Measurements from ENCODE around the gene ADAMTS14.

The ADAMTS14 gene

DNA sequence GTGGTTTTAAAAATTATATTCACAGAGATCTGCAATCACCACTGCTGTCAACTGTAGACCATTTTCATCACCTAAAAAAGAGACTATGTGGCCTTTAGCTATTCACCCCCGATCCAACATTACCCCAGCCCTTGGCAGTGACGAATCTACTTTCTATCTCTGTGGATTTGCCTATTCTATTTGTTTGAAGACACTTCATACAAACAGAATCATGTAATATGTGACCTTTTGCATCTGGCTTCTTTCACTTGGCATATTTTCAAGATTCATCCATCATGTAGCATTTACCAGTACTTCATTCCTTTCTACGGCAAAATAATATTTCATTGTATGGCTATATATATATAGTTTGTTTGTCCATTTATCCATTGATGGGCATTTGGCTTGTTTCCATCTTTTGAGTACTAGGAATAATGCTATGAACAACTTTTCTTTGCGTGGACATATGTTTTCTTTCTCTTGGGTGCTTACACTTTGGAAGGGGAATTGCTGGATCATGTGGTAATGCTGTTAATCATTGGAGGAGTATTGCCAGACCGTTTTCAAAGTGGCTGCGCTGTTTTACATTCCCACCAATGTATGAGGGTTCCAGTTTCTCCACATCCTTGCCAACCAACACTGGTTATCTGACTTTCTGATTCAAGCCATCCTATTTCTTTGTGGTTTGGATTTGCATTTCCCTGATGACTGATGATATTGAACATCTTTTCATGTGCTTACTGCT lies 22.3 kb downstream of the ADAMTS14 start:
- no peak for DNase-seq (ENCODE audit: low spot score)

DNA sequence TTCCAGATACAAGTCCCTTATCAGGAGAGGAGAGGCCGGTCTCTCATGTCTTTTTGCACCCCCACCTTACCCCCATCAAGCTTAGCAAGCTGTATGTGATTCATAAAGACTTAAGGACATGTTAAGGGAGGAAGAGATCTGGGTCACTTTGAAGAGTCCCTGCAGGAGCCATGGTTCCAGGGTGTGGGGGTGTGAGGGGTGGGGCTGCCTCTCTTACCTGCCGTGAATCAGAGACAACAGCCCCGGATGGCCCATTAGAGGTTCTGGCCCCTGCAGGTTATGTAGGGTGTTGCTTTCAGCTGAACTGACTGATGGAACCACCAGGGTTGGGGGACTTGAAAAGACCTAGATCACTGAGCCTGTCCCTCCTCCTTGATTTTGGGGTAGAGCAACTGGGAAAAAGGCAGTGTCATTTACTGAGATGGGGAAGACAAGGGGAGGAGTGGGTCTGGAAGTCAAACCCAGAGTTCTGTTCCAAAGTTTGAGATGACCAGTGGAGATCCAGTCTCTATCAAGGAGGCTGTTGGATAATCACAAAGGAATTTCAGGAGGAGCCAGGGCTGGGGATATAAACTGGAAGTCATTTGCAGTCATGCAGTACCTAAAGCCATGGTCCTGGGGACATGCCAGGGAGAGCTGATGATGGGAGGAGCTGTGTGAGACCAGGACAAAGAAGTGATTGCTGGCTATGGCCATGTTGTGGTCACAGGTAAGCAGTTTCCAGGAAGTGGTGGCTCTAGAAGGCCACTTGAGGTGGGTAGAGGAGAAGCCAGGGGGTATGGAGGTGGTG lies 23.1 kb downstream of the ADAMTS14 start:
- no peak for DNase-seq (ENCODE audit: low spot score)

DNA sequence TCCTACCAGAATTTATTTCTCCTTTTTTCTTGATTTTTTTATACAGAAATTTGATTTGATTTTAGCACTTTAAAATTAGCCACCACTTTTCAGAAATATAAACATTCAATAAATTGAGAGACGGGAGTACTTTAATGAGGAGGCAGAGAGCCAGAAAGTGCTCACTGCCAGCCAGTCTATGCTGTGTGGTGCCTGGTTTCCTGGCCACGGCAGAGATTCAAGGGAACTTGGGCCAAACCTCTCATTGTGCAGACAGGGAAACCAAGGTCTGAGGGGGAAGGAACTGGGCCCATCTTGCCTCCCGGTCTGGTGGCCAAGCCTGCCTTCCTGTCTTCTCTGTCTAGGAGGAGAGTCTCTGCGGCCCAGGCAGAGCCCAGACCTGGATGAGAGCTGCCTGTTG lies 25.9 kb downstream of the ADAMTS14 start:
- no peak for DNase-seq (ENCODE audit: low spot score)

DNA sequence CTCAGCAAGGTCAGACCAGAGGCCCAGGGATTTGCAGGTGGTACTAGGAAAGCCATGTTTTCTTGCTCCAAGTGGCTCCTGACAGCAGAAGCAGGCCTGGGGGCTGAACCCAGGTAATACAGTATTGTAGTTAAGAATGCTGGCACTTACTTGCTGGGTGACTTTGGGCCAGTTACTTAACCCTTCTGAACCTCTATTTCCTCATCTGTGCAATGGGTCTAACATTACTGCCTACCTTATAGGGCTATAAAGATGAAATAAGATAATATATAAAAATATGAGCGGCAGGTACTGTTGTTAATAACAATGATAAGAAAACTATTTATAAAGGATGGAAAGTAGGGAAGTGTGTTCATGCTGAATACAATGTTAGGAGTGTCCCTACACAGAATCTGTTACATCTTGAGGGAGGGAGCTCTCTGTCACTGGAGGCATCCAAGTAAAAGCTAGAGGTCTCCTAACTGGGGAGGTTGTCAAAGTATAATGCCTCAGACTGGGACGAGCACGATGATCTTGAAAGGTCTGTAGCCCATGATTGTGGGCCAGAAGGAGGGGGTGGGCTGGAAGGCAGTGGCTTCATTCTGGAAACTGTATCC lies 26.9 kb downstream of the ADAMTS14 start:
- no peak for DNase-seq (ENCODE audit: low spot score)

DNA sequence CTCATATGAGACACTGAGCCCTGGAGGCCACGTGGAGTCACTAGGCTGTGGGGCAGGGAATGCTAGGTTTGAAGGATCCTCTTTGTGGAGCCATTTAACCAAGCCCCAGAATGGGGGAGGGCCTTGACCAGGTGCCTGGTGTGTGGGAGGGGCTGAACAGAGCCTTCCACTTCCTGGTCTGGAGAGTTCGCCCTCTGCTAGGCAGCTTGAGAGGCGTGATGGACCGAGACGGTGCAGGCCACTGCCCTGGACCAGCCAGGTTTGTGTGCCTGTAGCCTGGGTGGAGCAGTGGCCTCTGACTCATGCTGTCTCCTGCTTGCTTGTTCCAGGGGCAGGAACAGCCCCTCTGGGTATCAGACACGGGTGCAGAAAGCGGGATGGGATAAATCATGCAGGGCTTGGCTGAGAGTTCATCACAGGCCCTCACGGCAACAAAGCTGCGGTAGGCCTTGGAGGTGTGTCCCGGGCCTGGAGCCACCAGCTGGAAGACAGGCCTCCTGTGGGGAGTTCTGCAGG lies 27.4 kb downstream of the ADAMTS14 start:
- no peak for DNase-seq (ENCODE audit: low spot score)

DNA sequence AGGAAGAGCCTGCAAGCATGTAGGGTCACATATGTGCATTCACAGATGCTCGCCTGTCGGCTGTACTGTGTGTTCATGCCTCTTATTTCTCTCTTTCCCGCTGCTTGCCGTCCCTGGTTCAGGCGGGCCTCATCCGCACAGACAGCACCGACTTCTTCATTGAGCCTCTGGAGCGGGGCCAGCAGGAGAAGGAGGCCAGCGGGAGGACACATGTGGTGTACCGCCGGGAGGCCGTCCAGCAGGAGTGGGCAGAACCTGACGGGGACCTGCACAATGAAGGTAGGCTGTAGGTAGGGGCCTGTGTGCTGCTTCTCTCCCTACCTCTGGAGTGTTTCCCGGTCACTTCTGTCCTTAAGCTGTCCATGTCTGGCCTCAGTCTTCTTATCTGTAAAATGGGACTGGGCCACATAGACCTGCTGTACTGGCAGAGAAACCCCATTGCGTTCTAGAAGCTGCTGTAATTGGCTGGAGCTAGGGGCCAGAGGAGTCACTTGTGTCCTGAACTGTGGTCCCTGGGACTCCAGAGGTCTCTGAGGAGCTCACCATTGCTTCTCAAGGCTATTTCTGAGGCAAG lies 30.0 kb downstream of the ADAMTS14 start:
- DNase-seq (ENCODE audit: low spot score) = no peak

DNA sequence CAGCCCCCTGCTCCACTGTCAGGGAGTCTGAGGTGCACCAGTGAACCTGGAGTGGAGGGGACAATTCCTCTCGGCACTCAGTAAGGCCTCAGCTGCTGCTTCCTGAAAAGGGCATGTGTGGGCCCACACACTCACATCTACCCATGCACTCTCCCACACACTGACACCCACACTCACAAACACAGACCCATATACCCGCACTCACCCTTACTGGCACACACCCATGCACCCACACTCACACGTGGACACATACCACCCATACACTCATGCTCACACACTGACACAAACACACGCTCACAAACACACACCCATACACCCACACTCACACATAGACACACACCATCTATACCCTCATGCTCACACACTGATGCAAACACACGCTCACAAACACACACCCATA lies 31.9 kb downstream of the ADAMTS14 start:
- no peak for DNase-seq (ENCODE audit: low spot score)

DNA sequence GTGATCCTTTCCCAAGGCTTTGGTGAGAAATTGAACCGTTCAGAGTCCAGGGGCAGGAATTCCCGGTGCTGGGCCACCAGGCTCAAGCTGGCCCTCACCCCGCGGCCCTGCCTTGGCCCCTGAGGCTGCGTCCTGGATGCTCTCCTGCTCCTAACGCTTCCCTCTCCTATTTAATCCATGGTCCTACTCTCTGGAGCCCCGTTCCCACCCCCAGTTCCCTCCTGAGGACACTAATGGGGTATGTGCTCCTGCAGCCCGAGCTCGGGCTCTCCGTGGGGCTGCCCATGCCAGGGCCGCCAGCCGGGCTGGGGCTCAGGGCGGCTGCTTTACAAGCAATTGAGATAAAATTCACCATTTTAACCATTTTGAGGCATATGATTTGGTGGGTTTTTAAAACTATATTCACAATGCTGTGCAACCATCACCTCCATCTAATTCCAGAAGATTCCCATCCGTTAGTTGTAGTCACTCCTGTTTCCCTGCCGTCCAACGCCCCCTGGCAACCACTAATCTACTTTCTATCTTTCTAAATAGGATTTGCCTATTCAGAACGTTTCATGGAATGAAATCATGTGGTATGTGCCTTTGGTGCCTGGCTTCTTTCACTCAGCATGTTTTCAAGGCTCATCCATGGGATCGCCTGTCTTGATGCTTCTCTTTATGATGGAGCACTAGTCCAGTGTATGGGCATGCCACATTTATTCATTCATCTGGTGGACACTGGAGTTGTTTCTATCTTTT lies 33.0 kb downstream of the ADAMTS14 start:
- DNase-seq (ENCODE audit: low spot score) = no peak

DNA sequence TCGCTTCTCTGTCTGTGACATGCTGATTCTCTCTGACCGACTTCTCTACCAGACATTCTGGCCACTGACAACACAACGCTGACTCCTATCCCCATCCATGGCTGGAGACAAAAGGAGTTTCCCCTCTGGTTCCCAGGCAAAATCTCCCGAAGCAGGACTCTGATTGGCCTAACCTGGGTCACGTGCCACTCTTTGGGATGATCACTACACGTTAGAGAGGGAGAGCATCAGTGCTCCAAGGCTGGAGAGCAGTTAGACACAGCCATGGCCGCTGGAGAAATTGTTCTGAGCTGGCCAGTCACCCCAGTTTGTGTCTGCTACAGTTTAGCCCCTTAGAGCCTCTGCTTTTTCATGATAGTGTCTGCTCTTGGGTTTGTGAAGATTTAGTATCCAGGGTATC lies 38.9 kb downstream of the ADAMTS14 start:
- DNase-seq (ENCODE audit: low spot score) = no peak

DNA sequence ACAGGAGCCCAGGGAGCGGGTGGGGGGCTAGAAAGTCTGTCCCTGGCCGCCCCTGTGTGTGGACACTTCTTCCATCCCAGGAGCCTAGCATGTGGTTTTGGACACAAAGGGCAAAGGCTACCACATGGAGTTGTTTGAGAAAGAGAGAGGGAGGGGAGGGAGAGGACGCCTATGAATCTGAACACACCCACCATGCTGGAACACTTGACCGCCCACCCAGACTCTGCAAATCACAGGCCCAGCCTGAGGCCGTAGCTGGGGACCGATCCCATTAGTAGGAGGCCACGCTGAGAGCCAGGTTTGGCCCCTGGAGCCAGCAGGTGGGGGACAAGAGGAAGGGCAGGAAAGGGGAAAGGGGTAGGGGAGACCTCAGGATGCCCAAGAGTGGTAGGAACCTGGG lies 39.6 kb downstream of the ADAMTS14 start:
- DNase-seq (ENCODE audit: low spot score) = no peak

DNA sequence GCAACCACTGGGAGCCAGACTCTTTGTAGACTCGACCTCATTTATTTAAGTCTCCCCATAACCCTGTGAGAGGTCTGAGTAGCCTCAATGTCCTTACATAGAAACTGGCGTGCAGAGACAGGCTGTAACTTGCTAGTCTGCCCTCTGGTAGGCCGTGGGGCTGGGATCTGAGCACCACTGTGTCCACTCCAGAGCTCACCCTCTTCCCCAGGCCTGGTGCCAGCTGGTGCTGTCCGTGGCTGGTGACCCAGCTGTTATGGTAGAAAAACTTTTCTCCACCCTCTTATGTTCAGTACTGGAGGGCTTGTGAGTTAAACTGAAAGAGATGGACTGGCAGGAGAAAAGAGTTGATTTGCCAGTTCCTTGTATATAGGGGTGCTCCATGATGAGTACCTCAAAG lies 41.9 kb downstream of the ADAMTS14 start:
- DNase-seq (ENCODE audit: low spot score) = no peak

DNA sequence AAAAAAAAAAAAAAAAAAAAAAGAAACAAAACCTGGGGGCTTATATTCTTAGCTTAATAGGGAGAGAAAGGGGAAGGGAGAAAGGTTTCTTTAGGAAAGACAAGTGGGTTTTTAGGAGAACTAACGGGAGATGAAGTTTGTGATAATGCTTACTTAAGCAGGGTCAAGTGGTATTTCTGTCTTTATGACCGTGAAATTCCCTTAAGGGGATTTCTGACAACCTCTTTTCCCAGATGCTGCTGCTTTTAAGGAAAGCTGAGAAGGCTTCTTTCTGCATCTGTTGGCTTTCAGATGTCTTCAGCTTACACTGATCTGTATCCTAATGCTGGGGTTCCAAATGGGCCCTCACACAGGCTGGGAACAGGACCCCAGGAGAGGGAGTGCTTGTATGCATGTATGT lies 42.6 kb downstream of the ADAMTS14 start:
- DNase-seq (ENCODE audit: low spot score) = no peak

DNA sequence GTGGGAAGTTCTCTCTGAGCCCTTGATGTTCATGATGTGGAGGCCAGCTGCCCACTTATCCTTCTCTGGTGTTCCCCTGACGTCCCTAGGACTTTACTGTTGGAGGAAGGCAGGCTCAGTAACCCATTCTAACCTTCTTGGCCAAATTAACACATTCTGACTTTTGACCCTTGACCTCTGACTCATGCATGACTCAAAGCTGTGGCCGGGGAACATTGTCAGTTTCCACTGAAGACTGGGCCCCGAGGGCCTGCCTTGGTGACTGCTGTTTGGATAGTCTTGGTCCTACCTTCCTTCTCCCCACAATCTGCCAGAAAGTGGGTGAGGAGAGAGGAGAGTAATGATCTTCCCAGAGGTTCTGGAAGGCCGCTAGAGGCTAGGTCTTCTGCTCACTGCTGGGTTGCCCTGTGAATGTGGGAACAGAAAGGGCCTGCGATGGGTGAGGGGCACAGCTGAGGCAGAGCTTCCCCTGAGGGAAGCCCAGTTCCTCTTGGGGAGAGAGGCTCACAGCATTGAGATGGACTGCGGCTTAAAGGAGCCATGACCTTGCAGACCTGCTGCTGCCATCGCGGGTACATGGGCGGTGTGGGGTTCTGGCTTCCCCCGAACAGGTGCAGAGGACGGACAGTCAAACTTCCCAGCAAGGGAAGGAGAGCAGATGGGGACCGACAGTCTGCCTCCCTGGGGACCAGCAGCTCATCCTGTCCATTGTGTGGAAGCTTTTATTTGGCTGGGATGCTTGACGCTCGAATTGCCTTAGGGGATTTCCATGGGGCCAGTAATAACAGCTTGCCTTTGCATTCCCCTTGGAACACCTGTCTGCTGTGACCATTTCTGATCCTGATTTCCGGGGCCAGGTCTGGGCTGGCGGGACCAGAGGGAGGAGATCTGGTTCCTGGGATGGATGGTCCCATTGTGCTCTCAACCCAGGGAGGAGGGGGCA lies 43.8 kb downstream of the ADAMTS14 start:
- DNase-seq (ENCODE audit: low spot score) = peak; percentile 24

DNA sequence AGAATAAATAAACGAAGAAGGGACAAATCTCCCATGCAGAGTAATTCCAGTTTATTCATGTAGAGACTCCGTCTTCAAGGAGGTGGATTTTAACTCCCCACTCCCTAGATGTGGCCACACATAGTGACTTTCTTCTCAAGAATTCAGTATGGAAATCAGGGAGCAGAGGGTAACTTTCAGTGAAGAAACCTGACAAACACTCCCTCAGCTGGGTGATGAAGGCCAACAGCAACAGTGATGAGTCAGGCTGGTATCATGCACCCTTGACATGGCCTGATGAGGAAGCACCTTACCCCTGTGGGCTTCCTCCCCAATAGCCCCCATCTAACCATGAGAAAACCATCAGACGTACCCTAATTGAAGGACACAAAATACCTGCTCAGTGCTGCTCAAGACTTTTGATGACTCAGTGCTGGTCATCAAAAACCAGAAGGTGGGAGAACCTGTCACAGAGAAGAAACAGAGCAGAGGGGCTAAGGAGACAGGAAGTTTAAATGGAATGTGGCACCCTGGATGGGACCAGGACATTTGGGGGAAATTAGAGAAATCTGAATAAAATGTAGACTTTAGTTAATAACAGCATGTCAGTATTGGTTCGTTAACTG lies 50.6 kb downstream of the ADAMTS14 start:
- peak; percentile 22 for DNase-seq (ENCODE audit: low spot score)

DNA sequence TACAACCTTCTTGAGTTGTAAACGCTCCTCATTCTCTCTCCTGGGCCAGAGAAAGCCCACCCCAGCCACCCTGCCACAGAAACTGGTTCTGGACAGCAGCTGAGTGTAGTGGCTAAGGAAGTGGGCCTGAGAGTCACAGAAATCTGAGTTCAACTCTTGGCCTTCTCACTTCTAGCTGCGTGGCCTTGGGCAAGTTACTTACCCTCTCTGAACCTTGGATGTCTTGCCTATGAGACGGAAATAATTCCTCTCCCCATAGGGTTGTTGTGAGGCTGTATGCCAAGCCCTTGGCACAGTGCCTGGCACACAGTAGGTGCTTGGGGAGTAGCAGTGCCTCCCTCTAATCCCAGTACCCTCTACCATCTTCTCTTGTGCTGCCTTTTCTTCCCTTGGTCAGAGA lies 51.5 kb downstream of the ADAMTS14 start:
- no peak for DNase-seq (ENCODE audit: low spot score)

DNA sequence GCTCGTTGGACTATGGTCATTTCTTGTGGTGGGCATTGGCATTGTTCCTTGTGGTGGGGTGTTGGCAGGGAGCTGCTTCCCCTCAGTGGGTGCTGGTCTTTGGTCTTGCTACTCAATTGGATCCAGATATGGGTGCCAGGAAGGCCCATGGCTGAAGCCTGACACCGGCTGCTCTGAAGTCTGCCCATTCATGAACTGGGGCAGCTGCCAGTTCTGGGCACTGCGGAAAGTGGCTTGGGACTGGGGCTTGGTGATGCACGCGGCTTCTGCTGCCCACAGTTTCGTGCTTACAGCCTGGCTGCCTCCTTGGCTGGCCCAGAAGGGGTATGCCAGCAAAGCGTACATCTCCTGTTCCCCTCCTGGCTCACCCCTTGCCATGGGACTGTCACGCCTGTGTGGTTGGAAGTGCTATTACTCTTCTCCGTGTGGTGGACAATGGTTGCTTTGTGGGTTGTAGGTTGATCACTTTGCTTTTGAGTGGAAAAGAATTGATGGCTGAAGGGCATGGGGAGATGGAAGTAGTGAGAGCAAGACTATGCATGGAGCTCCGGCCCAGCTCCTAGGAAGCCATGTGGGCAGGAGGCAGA lies 54.7 kb downstream of the ADAMTS14 start:
- no peak for DNase-seq (ENCODE audit: low spot score)

DNA sequence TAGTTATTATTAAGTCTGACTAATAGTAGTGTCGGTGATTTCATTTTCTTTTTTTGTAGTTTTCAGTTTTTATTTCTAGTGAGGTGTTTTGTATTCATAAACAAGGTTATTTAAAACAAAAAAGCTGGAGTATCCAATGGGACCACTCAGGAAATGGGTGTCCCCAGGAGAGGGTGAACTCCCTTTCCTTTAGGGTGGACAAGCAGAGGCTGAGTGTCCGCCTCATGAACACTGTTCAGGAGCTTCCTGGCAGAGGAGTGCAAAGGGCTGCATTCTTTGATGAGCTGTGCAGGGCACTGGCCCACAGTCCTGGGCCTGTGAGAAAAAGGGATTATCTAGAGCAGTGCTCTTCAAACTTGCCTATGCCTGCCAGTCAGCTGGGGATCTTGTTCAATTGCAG lies 56.0 kb downstream of the ADAMTS14 start:
- DNase-seq (ENCODE audit: low spot score) = no peak

DNA sequence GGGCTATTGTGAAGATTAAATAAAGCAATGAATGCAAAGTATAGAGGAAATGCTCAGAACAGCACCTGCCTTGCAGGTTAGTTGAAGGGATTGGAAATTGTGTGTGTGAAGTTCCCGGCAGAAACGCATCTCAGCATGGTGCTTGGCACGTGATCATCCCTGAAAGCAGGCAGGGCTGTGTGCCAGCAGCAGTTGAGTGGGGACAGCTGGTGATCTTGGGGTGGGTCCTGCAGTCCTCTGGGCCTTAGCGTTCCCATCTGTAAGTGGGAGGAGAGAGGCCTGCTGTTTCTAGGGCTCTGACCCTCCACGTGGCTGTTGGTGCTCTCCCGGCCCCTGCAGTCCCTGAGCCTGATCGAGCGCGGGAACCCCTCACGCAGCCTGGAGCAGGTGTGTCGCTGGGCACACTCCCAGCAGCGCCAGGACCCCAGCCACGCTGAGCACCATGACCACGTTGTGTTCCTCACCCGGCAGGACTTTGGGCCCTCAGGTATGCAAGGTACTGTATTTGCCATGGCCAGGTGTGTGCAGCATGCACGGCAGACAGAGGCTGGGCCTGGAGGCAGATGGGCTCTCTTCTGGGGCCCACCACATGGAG lies 57.6 kb downstream of the ADAMTS14 start:
- no peak for DNase-seq (ENCODE audit: low spot score)

DNA sequence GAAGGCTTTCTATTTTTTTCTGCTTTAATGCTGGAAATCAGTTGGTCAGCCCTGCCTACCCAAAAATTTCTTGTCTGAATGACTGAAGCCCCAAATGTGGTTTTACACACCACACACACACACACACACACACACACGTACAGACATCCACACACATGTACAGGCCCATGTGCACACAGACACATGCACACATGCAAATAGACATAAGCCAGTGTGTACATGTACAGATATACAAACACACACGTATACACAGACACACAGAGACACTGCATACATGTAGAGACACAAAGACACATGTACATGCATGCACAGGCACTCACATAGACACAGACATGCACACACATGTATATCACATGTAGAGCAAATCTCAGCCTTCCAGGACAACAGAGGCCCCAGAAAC lies 58.6 kb downstream of the ADAMTS14 start:
- no peak for DNase-seq (ENCODE audit: low spot score)

DNA sequence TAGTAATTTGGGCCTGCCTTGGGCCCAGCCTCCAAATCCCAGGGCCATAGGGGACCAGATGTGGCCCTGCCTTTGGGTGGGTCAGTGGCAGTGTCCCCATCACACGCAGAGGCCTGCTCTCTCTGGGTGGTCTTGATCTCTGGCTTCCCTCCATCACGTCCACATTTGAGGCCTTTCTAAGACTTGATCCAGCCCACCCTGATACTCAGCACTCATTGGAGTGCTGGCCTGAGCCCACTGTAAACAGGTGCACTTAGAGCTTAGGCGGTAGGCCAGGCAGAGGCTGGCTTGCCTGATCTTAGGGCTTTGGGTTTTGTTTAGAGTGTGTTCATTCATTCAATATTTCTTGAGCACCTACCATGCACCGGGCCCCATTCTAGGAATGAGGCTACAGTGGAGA lies 60.3 kb downstream of the ADAMTS14 start:
- DNase-seq (ENCODE audit: low spot score) = no peak

All from kidney capillary endothelial cell (primary cell).